ENCODE measurements around the gene CTBP2.

CTBP2 gene

GRCh38 chr10:125144693-125145623, 15.4 kb downstream of the CTBP2 start:
- DNase-seq (ENCODE audit: low read depth): no peak

DNA sequence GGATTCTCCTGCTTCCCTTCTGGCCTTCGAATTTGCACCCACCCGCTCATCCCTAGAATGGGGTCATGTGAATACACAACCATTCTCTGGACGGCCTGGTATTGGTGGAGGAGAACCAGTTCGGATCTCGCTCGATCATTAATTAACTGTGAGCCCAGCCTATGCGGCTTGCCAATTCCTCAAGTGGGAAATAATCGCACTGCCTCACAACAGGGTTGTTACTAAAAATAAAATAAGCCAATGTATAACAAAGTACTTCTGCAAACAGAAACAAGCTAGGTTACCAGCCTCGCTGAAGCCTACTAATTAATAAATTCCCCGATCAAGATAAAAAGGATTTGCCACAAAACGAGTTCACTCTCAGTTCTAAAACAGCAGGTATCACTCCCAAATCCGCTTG, 16.2 kb downstream of the CTBP2 start:
- no peak for DNase-seq (ENCODE audit: low read depth)

DNA sequence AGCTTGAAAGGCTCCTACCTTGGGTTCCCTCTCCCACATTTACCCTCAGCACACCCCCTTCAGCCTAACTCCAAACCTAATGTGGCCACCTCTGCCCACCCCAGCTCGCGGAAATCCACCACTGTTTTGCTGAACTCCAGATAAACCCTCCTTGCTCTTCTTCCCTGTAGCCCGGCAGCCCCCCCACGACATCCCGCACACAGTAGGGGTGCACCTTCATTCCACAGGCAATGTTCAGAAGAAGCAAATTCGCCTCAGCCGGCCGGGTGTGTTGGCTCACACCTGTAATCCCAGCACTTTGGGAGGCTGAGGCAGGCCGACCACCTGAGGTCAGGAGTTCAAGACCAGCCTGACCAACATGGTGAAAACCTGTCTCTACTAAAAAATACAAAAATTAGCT, 17.4 kb downstream of the CTBP2 start:
- no peak for DNase-seq (ENCODE audit: low read depth)

- DNase-seq (ENCODE audit: low read depth): no peak
These were observed 18.4 kb downstream of the CTBP2 start for GRCh38 chr10:125141860-125142484.

DNA sequence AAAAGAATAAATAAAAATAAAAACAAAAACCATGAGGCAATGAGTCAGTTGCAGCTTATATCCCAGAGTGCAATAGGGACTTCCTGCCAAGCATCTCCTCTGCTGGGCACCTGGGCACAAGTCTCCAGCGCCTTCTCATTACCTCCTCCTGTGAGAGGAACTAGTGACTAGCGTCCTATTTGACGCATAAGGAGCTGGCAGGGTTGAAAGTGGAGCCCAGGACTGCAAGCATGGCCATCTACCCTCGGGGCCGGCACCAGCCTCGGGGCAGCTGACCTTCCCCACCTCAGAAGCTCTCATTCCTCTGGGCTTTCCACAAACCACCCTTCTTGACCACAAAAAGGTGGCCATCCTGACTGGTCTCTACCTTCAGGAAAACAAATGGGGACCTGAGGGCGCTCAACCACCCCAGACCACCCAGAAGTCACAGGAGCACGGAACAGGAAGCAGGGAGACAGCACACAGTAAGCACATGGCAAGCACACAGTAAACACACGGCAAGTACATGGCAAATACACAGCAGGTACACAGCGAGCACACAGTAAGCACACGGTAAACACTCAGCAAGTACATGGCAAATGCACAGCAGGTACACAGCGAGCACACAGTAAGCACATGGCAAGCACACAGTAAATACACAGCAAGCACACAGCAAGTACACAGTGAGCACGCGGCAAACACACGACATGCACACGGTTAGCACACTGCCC, 19.1 kb downstream of the CTBP2 start:
- no peak for DNase-seq (ENCODE audit: low read depth)

- no peak for DNase-seq (ENCODE audit: low read depth)
These were observed 20.2 kb downstream of the CTBP2 start for GRCh38 chr10:125140151-125140550.

DNA sequence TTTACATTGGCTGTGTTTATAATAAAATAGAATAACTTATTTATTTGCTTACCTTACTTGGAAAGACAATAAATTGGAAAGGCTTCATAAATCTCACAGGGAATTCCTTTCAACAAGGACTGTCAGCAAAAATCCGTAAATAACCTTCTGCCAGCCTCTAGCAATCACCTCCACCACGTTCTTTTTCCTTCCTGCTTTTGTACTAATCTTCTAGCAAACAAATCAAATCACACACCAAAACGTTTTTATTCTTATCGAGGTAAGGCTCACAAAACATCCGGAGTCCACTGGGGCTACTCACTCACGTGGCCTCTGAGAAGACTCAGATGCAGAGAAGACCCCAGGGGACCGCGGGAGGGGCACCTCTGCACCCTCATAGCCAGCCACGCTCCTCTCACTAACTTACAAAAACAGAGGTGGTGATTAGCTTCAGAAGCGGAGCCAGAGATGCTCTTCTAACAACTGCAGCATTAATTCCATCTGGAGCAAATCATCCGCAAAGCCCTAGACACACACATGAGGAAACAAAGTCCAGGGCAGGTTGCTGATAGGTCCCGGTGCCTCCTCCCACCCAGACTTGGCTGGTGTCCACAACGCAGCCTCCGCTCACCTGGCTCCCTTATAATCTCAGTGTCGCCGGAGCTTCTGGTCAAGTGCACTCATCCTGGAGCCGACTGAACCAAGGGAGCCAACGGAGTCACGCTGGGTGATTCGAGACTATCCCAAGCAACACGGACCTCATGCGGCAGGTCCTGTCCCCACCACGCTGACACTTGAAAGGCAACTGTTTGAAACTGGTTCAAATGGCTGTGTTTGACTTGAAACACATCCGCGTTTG, 22.5 kb downstream of the CTBP2 start:
- DNase-seq (ENCODE audit: low read depth): no peak

GRCh38 chr10:125136087-125136486, 24.3 kb downstream of the CTBP2 start:
- no peak for DNase-seq (ENCODE audit: low read depth)

DNA sequence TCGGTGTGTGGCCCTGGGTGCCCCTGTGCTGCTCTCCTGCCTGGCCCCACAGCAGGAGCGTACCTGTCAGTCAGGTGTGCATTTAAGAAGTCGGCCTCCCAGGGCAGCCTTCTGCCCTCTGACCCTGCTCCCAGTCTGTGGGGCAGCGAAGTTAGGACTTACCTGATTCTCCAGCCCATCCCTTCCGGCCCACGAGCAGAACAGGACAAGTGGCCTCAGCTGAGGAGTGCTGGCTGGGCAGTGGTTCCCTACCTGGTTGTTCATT, 24.7 kb downstream of the CTBP2 start:
- DNase-seq (ENCODE audit: low read depth): no peak

- no peak for DNase-seq (ENCODE audit: low read depth)
These were observed 25.2 kb downstream of the CTBP2 start for GRCh38 chr10:125134916-125135770.

- DNase-seq (ENCODE audit: low read depth): no peak
These were observed 25.9 kb downstream of the CTBP2 start for GRCh38 chr10:125134483-125134848.

DNA sequence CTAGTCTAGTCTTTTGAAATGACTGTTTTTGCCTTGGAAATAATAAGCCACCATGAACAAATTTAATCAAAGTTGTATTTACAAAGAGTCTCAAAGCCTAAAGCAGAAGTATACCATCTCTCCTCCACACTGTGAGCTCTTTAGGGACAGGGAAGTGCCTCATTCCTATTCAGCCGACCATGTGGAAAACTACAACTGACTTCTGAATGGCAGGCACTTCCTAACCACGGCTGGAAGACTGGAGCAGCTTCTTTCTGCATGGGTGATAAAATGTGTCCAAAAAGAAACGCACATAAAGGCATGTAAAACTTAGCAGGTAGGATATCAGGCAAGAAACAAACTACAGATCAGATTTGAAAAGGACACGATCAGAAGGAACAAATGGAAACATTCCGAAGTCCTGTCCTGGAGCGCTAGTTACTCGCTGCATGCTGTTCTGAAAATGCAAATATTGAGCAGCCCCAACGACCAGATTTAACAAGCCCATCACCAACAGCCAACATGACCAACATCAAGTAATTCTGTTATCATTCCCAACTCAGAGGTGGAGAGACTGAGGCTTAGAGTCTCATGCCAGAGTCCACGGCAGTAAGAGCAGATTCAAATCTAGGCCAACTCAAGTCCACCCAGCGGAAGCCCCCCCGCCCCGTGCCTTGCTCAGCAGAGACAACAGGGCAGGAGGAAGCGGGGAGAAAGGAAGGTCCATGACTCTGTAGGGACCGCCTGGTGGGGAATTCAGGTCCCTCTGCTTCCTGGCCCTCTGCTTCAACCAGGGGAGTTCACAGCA, 26.5 kb downstream of the CTBP2 start:
- no peak for DNase-seq (ENCODE audit: low read depth)

DNA sequence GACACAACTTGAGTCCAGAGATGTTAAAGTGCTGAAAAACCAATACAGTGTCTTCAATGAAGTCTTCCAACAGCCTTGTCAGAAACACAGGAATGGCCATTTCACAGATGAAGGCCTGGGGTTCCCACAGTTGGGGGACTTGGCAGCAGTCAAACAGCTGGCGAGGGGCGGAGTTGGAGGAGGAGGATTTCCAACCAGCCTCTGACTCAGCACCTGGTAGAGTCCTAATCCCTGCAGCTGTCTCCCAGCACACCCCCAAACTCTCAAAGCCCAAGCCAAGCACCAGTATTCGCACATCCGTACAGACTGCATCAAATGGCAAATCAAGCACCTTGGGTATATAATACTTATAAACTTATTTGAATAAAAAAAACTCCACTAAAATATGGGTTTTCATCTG, 28.0 kb downstream of the CTBP2 start:
- no peak for DNase-seq (ENCODE audit: low read depth)

DNA sequence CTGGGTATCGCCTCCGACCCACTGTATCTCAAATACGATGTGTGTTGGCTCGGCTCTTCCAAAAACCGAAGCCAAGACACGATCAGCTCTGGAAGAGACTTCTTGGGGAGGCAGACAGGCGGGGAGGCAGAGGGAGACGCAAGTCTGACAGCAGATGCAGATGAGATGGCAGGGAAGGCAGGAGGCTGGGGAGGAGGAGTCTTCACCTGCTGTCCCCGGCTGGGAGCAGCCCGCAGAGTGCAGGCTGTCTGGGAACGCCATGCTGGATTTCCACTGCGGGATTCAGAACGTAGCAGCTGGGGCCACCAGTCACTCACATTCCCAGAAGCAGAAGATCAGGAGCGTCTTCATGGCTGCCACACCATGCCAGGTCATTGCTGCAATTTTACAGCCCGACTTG, 29.4 kb downstream of the CTBP2 start:
- no peak for DNase-seq (ENCODE audit: low read depth)

- DNase-seq (ENCODE audit: low read depth): no peak
These were observed 30.1 kb downstream of the CTBP2 start for GRCh38 chr10:125130260-125130659.

DNA sequence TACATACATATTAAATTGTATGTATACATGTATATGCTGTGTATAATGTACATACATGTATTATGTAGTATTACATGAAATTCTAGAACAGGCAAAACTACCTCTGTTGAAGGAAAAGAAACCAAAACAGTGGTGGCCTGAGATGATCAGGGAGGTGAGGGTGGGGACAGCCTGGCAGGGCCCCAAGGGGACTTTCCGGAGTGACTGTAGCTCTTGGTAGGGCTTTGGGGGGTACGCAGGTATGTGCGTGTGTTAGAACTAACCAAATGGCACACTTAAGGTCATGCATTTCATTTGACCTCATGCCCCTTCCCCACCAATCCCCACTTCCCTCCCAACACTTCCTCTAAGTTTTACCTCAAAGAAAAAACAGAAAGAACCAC, 31.3 kb downstream of the CTBP2 start:
- no peak for DNase-seq (ENCODE audit: low read depth)

DNA sequence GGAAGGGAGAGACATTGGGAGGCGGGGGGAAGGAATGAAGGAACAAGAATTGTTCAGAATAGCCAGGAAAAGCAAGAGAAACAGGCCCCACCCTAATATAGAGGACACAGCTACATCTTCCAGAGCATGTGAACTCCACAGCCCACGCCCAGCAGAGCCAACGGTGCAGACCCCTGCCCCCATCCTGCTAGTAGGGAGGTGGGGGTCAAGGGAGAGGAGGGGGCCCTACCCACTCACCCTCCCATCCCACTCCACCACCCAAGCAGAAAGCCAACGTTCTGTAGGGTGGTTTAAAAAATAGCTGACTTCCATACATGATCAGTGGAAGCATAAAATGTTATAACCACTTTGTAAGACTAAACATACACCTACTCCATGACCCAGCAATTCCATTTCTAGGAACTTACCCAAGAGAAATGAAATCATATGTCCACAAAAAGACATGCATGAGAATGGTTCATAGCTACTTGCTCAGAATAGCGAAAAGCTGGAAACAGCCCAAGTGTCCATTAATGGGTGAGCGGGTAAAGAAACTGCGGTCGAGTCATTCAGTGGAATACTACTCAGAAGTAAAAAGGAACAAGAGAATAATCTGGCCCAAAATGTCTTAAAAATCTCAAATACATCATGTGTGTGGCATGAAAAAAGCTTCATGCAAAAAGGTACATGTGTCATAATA, 31.8 kb downstream of the CTBP2 start:
- no peak for DNase-seq (ENCODE audit: low read depth)

GRCh38 chr10:125127986-125128385, 32.4 kb downstream of the CTBP2 start:
- DNase-seq (ENCODE audit: low read depth): no peak

DNA sequence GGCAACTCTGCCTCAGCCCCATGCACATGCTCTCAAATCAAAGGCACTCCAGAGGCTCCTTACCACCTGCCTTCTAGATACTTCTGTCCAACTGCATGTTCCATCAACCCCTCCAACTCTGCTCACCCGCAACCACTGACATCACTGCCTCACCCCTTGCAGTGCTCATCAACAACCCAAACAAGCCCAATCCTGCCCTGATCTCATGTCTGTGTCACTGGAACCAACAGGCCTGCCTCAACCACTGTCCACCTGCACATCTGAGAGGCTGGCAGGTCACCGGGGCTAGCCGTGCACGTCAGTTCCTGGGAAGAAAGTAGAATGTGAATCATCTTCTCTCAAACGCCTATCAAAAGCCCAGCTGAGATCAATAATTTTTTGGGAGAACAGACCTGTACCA, 33.3 kb downstream of the CTBP2 start:
- no peak for DNase-seq (ENCODE audit: low read depth)

All from activated T-helper 9 cell treated with anti-CD3 and anti-CD28 coated beads, Interleukin-2, amount 50 U/mL, for 16 hours (primary cell).